H1 (cell line): ENCODE measurements around the gene RGR.

ENCODE experiments used
- BRCA1 ChIP-seq: IDR thresholded peaks from 2 replicates; pipeline ENCODE4 v1.6.1; 2012; ENCODE audit warnings: low read depth, low read length, improper control_type of control experiment
- CHD1 ChIP-seq: IDR thresholded peaks from 2 replicates; pipeline ENCODE4 v1.6.1; 2012; ENCODE audit warnings: low read depth, low read length, improper control_type of control experiment
- POLR2A ChIP-seq, 2 experiments: IDR thresholded peaks; 1 replicate in 1 of 2; 2 replicates in 1 of 2; pipeline ENCODE4 v1.6.1; 2011; ENCODE audit warnings: low read depth in 2 of 2, low read length in 2 of 2, mild to moderate bottlenecking in 2 of 2; ENCODE audit errors: control extremely low read depth in 1 of 2
- POLR2AphosphoS5 ChIP-seq: IDR thresholded peaks from 2 replicates; pipeline ENCODE4 v1.6.1; 2011; ENCODE audit warnings: low read depth, low read length
- SIX5 ChIP-seq: IDR thresholded peaks from 2 replicates; pipeline ENCODE4 v1.6.1; 2011; ENCODE audit warnings: mild to moderate bottlenecking, low read depth, low read length
- TBP ChIP-seq: IDR thresholded peaks from 2 replicates; pipeline ENCODE4 v1.6.1; 2011; ENCODE audit warnings: low read depth, low read length, improper control_type of control experiment
- TF ChIP-seq, protein P1 (sequence below), 3 experiments: IDR thresholded peaks; 1 replicate in 2 of 3; 2 replicates in 1 of 3; pipeline versions ENCODE4 v1.5.1 to v1.6.1; 2011; ENCODE audit warnings: low read length in 3 of 3, mild to moderate bottlenecking in 3 of 3, inconsistent platforms in 2 of 3, low read depth in 1 of 3, moderate library complexity in 1 of 3; ENCODE audit not compliant: insufficient read depth in 1 of 3; ENCODE audit errors: control extremely low read depth in 1 of 3

DNA sequence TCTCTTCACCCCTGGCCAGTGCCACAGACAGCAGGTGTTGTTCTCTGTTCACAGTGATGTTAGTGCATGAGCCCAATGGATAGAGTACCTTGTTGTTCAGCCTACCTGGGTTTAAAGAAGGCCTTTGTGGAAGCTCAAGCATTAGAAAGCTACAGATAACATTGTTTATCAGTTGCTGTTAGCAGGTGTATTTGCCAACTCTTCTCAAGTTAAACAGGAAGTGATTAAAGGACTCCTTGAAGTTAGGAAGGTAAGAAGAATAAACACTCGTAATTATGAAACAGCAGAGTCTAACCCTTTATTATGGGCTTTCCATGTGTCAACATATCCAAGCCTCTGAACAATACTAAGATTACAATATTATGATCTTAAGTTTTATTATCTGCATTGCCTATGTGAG lies 25.9 kb downstream of the RGR start:
- TF ChIP-seq SIX5 (no peak), CHD1 (no peak), POLR2AphosphoS5 (no peak), POLR2A (IDR thresholded peaks at IDR 0.05; ENCODE audit: control extremely low read depth in 1 of 2, low read depth in 2 of 2, low read length in 2 of 2) (no peak), TBP (no peak), BRCA1 (no peak)
- TF ChIP-seq, protein P1, sequence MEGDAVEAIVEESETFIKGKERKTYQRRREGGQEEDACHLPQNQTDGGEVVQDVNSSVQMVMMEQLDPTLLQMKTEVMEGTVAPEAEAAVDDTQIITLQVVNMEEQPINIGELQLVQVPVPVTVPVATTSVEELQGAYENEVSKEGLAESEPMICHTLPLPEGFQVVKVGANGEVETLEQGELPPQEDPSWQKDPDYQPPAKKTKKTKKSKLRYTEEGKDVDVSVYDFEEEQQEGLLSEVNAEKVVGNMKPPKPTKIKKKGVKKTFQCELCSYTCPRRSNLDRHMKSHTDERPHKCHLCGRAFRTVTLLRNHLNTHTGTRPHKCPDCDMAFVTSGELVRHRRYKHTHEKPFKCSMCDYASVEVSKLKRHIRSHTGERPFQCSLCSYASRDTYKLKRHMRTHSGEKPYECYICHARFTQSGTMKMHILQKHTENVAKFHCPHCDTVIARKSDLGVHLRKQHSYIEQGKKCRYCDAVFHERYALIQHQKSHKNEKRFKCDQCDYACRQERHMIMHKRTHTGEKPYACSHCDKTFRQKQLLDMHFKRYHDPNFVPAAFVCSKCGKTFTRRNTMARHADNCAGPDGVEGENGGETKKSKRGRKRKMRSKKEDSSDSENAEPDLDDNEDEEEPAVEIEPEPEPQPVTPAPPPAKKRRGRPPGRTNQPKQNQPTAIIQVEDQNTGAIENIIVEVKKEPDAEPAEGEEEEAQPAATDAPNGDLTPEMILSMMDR (IDR thresholded peaks at IDR 0.05; ENCODE audit: control extremely low read depth in 1 of 3, insufficient read depth in 1 of 3, low read depth in 1 of 3, low read length in 3 of 3): no peak
